ENCODE results near the gene CRIM1.

DNA sequence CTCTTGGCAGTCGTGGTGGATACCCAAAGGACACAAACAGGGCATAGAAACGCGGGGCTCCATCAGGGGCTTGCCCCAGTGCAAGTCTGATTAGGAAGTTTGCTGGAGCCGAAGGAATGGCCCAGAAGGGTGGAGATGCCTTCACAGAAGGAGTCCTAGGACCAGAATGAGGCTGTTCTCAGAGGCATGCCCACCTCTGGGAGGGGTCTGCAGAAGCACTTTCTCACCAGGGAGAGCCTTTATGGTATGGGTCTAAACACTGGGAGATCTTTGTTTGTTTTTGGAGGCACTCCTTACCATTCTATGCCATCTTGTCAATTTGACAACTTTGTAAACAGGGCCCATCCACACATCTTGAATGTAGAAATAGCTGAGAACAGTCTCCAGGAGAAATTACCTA is 75.0 kb downstream of the CRIM1 start:
- TF ChIP-seq, protein P1, sequence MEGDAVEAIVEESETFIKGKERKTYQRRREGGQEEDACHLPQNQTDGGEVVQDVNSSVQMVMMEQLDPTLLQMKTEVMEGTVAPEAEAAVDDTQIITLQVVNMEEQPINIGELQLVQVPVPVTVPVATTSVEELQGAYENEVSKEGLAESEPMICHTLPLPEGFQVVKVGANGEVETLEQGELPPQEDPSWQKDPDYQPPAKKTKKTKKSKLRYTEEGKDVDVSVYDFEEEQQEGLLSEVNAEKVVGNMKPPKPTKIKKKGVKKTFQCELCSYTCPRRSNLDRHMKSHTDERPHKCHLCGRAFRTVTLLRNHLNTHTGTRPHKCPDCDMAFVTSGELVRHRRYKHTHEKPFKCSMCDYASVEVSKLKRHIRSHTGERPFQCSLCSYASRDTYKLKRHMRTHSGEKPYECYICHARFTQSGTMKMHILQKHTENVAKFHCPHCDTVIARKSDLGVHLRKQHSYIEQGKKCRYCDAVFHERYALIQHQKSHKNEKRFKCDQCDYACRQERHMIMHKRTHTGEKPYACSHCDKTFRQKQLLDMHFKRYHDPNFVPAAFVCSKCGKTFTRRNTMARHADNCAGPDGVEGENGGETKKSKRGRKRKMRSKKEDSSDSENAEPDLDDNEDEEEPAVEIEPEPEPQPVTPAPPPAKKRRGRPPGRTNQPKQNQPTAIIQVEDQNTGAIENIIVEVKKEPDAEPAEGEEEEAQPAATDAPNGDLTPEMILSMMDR (IDR thresholded peaks at IDR 0.05), result no peak
- no peak for TF ChIP-seq ZFX (IDR thresholded peaks at IDR 0.05; ENCODE audit: borderline replicate concordance)

Measured in 22Rv1 (cell line).